ENCODE measurements around the gene UNC45B. TPM values are rescaled to one million over a fixed set of nuclear protein-coding genes. Genes with fewer than 3 reads are reported as not detected.

UNC45B gene
- total RNA-seq, 1 experiment from 2014 or later = 0.22 TPM

- no peak overlapping the region for H3T11ph ChIP-seq (ENCODE audit: low read length)
- TF ChIP-seq, protein P1, sequence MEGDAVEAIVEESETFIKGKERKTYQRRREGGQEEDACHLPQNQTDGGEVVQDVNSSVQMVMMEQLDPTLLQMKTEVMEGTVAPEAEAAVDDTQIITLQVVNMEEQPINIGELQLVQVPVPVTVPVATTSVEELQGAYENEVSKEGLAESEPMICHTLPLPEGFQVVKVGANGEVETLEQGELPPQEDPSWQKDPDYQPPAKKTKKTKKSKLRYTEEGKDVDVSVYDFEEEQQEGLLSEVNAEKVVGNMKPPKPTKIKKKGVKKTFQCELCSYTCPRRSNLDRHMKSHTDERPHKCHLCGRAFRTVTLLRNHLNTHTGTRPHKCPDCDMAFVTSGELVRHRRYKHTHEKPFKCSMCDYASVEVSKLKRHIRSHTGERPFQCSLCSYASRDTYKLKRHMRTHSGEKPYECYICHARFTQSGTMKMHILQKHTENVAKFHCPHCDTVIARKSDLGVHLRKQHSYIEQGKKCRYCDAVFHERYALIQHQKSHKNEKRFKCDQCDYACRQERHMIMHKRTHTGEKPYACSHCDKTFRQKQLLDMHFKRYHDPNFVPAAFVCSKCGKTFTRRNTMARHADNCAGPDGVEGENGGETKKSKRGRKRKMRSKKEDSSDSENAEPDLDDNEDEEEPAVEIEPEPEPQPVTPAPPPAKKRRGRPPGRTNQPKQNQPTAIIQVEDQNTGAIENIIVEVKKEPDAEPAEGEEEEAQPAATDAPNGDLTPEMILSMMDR (conservative IDR thresholded peaks at IDR 0.05) = no peak
- no peak overlapping the region for H3K23ac ChIP-seq (ENCODE audit: insufficient read length, low read depth, low read length)
- no CpG with 5 or more reads among the region's 2 CpGs for WGBS (ENCODE audit: extremely low coverage, insufficient read length, low lambda C conversion rate)
- H3K27ac ChIP-seq (ENCODE audit: insufficient read length, low read depth, low read length) = no peak overlapping the region
- H3K9me3 ChIP-seq (ENCODE audit: control insufficient read depth, low read depth, low read length) = no peaks in the 10 kb centered on the region
- H2BK20ac ChIP-seq (ENCODE audit: low read depth, low read length, poor library complexity, severe bottlenecking) = no peak overlapping the region
- no peak overlapping the region for H4K5ac ChIP-seq (ENCODE audit: insufficient read length, low read depth, low read length)
- Mint-ChIP-seq H3K36me3 (ENCODE audit: insufficient read depth in 1 of 3, low read depth in 3 of 3) (no peaks in the 10 kb centered on the region; a peak in 1 of 7 replicates), H3K4me1 (no peaks in the 10 kb centered on the region), H3K4me3 (no peak overlapping the region), H3K27ac (no peak overlapping the region; a peak in 1 of 7 replicates), H3K27me3 (ENCODE audit: low read depth) (peaks cover 10% of the 10 kb centered on the region), H3K9me3 (peaks cover 1 to 5% of the 10 kb centered on the region in 2 experiments; a peak in 2 of 5 replicates)
- H3K56ac ChIP-seq (ENCODE audit: insufficient read length, low read depth, low read length) = no peak overlapping the region
- H3K18ac ChIP-seq (ENCODE audit: insufficient read length, low read depth, low read length) = no peak overlapping the region
- H3K14ac ChIP-seq (ENCODE audit: insufficient read depth, low read length) = no peak overlapping the region
- no peak overlapping the region for H3K4me2 ChIP-seq (ENCODE audit: insufficient read depth, insufficient read length, low read length)
- no peak overlapping the region for H3K9ac ChIP-seq (ENCODE audit: extremely low read depth, insufficient read length, low read length)
- H3K23me2 ChIP-seq (ENCODE audit: insufficient read length, low read depth, low read length, poor library complexity, severe bottlenecking) = no peaks in the 10 kb centered on the region
- H3K4ac ChIP-seq (ENCODE audit: low read depth, low read length) = no peak overlapping the region
- H3K79me2 ChIP-seq (ENCODE audit: insufficient read depth, low read length) = no peaks in the 10 kb centered on the region
- H3K4me1 ChIP-seq (ENCODE audit: insufficient read depth, low read length) = no peaks in the 10 kb centered on the region
- H4K8ac ChIP-seq (replicated peaks; ENCODE audit: insufficient read length, low read depth, low read length) = no peak overlapping the region
- no peak overlapping the region for H2BK120ac ChIP-seq (ENCODE audit: low read depth, low read length, poor library complexity, severe bottlenecking)
- no peak overlapping the region for H2BK5ac ChIP-seq (ENCODE audit: insufficient read length, low read length)
- no peak for DNase-seq
- no peak overlapping the region for H4K91ac ChIP-seq (ENCODE audit: insufficient read length, low read depth, low read length)
- H3K79me1 ChIP-seq (ENCODE audit: insufficient read depth, low read depth, low read length, poor library complexity, severe bottlenecking) = no peaks in the 10 kb centered on the region
- H2AFZ ChIP-seq (ENCODE audit: low read length) = no peak overlapping the region
- no peak overlapping the region for H2BK12ac ChIP-seq (ENCODE audit: insufficient read length, low read depth, low read length)
- no peaks in the 10 kb centered on the region for H4K20me1 ChIP-seq (ENCODE audit: control insufficient read depth, insufficient read depth, insufficient read length)
- H2AK5ac ChIP-seq (ENCODE audit: insufficient read length, low read length) = no peak overlapping the region
- no peaks in the 10 kb centered on the region for H3K27me3 ChIP-seq (ENCODE audit: insufficient read depth, low read length)
- H2BK15ac ChIP-seq (ENCODE audit: low read depth, low read length) = no peak overlapping the region
These were observed 40.5 kb downstream of the UNC45B start for GRCh38 chr17:35188111-35188510.

All from H9 (cell line).